ENCODE data around the gene PARD3B.

The PARD3B gene

DNA sequence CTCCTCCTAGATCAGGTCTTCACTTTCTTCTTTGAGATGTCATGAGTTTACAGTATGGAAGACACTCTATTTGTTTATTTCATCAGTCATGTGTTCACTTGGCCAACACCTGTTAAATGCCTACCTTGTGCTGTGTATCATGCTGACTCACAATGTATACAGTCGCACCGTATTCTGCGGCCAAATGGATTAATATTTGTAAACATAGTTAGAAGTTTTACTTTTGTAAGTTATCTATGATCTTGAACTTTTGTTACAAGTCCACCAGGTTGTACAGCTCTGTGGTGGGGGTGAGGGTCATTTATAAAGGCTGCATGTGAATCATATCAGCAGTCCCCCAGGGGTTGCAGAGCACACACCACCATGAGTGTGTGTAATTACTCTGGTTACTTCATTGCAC, 728.4 kb downstream of the PARD3B start:
- peak; percentile 14 for DNase-seq (ENCODE audit: low spot score)
- H3K27ac ChIP-seq, result no peak overlapping the region
- POLR2A ChIA-PET (ENCODE audit: low non-redundant PET), result no interaction called here
- CTCF ChIA-PET, result no interaction called here
- TF ChIP-seq CTCF (conservative IDR thresholded peaks at IDR 0.05; ENCODE audit: low read depth), result no peak

GRCh38 chr2:205274801-205275200, 729.5 kb downstream of the PARD3B start:
- TF ChIP-seq CTCF (conservative IDR thresholded peaks at IDR 0.05; ENCODE audit: low read depth), result no peak
- DNase-seq (ENCODE audit: low spot score), result no peak
- CTCF ChIA-PET, result interaction anchor here (0.6 kb wide), 1 partner anchor 42 kb away, joined by 3 read pairs; no protein-coding TSS in a partner anchor
- POLR2A ChIA-PET (ENCODE audit: low non-redundant PET), result no interaction called here
- H3K27ac ChIP-seq, result no peak overlapping the region

DNA sequence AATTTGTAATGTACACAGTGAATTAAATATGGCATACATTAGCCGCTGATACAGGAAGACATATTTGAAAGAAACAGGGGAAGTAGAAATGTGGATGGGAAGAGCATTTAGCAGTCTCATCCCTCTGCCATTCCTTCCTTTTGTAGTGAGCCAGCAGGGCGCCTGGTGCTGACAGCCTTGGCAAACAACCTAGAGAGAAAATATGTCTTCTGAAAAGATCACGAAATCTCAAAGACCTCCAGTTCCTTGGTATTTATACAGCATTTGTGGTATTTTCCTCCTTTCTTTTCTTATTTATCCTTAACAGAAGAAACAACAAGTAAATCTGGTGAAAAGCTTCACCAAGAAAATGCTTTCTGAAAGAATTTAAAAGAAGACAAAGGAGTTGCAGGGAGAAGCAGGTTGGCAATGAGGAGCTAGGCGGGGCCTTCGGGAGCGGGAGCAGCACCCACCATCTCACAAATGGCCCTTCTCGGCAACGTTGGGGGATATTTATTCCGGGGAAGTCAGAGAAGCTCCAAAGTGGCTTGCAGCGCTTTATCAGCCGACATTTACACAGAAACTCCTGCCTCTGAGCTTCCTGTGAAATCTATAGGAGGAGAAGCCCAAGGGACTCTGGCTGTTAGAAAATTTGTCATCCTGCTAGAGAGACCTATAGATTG, 731.0 kb downstream of the PARD3B start:
- CTCF ChIA-PET, result interaction anchor here (0.6 kb wide), 1 partner anchor 650 kb away, joined by 5 read pairs; no protein-coding TSS in a partner anchor
- no peak for DNase-seq (ENCODE audit: low spot score)
- POLR2A ChIA-PET (ENCODE audit: low non-redundant PET), result interaction anchor here (0.5 kb wide), 1 partner anchor 33 kb away, joined by 4 read pairs; no protein-coding TSS in a partner anchor
- H3K27ac ChIP-seq, result no peak overlapping the region
- no peak for TF ChIP-seq CTCF (conservative IDR thresholded peaks at IDR 0.05; ENCODE audit: low read depth)

GRCh38 chr2:205280596-205281236, 735.4 kb downstream of the PARD3B start:
- POLR2A ChIA-PET (ENCODE audit: low non-redundant PET), result no interaction called here
- H3K27ac ChIP-seq, result no peak overlapping the region

GRCh38 chr2:205283736-205284270, 738.5 kb downstream of the PARD3B start:
- no peak overlapping the region for H3K27ac ChIP-seq
- no peak for DNase-seq (ENCODE audit: low spot score)
- CTCF ChIA-PET, result interaction anchor here (0.6 kb wide), 1 partner anchor 804 kb away, joined by 7 read pairs; no protein-coding TSS in a partner anchor
- TF ChIP-seq CTCF (conservative IDR thresholded peaks at IDR 0.05; ENCODE audit: low read depth), result no peak
- POLR2A ChIA-PET (ENCODE audit: low non-redundant PET), result no interaction called here

More at GRCh38 chr2:205280596-205281236, 735.4 kb downstream of the PARD3B start:
- TF ChIP-seq CTCF (conservative IDR thresholded peaks at IDR 0.05; ENCODE audit: low read depth), result no peak
- DNase-seq (ENCODE audit: low spot score), result no peak
- CTCF ChIA-PET, result interaction anchor here (0.5 to 0.7 kb wide), 3 partner anchors 219 to 487 kb away, joined by 3 to 5 read pairs (median 3); no protein-coding TSS in a partner anchor

DNA sequence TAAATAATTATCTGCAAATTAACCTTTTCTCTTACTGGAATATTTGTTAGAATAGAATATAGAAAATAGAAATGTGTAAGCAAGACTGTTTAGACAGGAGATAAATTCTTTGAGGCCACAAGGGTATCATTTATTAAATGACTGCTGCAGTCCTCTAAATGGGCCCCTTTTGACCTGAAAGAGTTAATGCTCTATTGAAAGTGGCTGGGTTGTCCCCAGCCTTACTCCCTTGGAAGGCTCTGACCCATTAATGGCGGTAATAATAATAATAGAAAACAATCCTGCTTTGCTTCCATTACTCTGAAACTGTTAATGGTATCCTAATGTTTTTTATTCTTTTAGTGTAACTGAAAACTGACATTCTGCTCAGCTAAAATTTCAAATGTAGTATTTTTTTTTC, 739.1 kb downstream of the PARD3B start:
- POLR2A ChIA-PET (ENCODE audit: low non-redundant PET), result no interaction called here
- no peak for TF ChIP-seq CTCF (conservative IDR thresholded peaks at IDR 0.05; ENCODE audit: low read depth)
- DNase-seq (ENCODE audit: low spot score), result no peak

More for the DNA sequence above, 739.1 kb downstream of the PARD3B start:
- CTCF ChIA-PET, result interaction anchor here (0.6 kb wide), 1 partner anchor 805 kb away, joined by 7 read pairs; no protein-coding TSS in a partner anchor
- no peak overlapping the region for H3K27ac ChIP-seq

All from RWPE1 (cell line).